Measurements from ENCODE around the gene TAGLN3. TPM values are rescaled to one million over a fixed set of nuclear protein-coding genes. Genes with fewer than 3 reads are reported as not detected.

The TAGLN3 gene
- total and polyA plus RNA-seq, 7 donors = 0.21 to 0.66 TPM; not detected in 5

GRCh38 chr3:111978583-111979433 lies 19.9 kb upstream of the TAGLN3 start, which contains the start of gene ABHD10:
ABHD10 (plus strand) TSS chr3:111979026; CDS start chr3:111979062, 36 bp downstream.
- H3K4me3 ChIP-seq = peak within 1 kb of the TSS; percentile 89
- intact Hi-C loops (cut with DNase I) = no loop called here
- no peak for TF ChIP-seq CTCF (IDR thresholded peaks at IDR 0.05)
- DNase-seq (peak; percentile 98 to 99), ATAC-seq (peak; percentile 95 to 99 (median 98))
- H3K36me3 ChIP-seq (ENCODE audit: insufficient read depth in 1 of 2, low read depth in 1 of 2) = peaks cover 0 to 6% of the 10 kb centered on the region in 2 donors
- H3K4me1 ChIP-seq = peaks cover 10% of the 10 kb centered on the region
- no peaks in the 10 kb centered on the region for H3K9me3 ChIP-seq
- H3K27ac ChIP-seq = peak within 1 kb of the TSS; percentile 74
- 1% methylated on average over 61 of the region's 61 CpGs for WGBS, 3 donors
- no peaks in the 10 kb centered on the region for H3K27me3 ChIP-seq (ENCODE audit: insufficient read depth in 3 of 3, low read length in 2 of 3)

GRCh38 chr3:111979434-111980038 lies 19.2 kb upstream of the TAGLN3 start:
- ATAC-seq = peak in 1 of 4 donors; percentile 8
- 13 to 20% (median 14%) methylated on average over 5 of the region's 5 CpGs for WGBS, 3 donors
- peak overlapping the region; percentile 74 for H3K27ac ChIP-seq

GRCh38 chr3:111980716-111981456 lies 17.8 kb upstream of the TAGLN3 start:
- DNase-seq (no peak), ATAC-seq (no peak)
- no peaks in the 10 kb centered on the region for H3K9me3 ChIP-seq
- TF ChIP-seq CTCF (IDR thresholded peaks at IDR 0.05) = no peak
- no peak overlapping the region for H3K4me3 ChIP-seq
- peaks cover 10% of the 10 kb centered on the region for H3K4me1 ChIP-seq
- no peaks in the 10 kb centered on the region for H3K36me3 ChIP-seq (ENCODE audit: insufficient read depth in 1 of 2, low read depth in 1 of 2)
- WGBS, 3 donors = 91 to 94% (median 91%) methylated on average over 10 of the region's 10 CpGs
- intact Hi-C loops (cut with DNase I) = no loop called here
- H3K27me3 ChIP-seq (ENCODE audit: insufficient read depth in 3 of 3, low read length in 2 of 3) = no peaks in the 10 kb centered on the region
- H3K27ac ChIP-seq = no peak overlapping the region

More at GRCh38 chr3:111979434-111980038, 19.2 kb upstream of the TAGLN3 start:
- Histone ChIP-seq H3K4me1 (peaks cover 10% of the 10 kb centered on the region), H3K27me3 (ENCODE audit: insufficient read depth in 3 of 3, low read length in 2 of 3) (no peaks in the 10 kb centered on the region), H3K9me3 (no peaks in the 10 kb centered on the region), H3K4me3 (peak overlapping the region; percentile 89), H3K36me3 (ENCODE audit: insufficient read depth in 1 of 2, low read depth in 1 of 2) (peaks cover 0 to 2% of the 10 kb centered on the region in 2 donors)
- no peak for DNase-seq
- TF ChIP-seq CTCF (IDR thresholded peaks at IDR 0.05) = no peak
- intact Hi-C loops (cut with DNase I) = no loop called here

GRCh38 chr3:111981457-111981763 lies 17.3 kb upstream of the TAGLN3 start:
- ATAC-seq (no peak), DNase-seq (no peak)
- Histone ChIP-seq H3K36me3 (ENCODE audit: insufficient read depth in 1 of 2, low read depth in 1 of 2) (peaks cover 0 to under 1% of the 10 kb centered on the region in 2 donors), H3K27me3 (ENCODE audit: insufficient read depth in 3 of 3, low read length in 2 of 3) (no peaks in the 10 kb centered on the region), H3K9me3 (no peaks in the 10 kb centered on the region), H3K4me1 (peaks cover 10% of the 10 kb centered on the region), H3K27ac (no peak overlapping the region), H3K4me3 (no peak overlapping the region)
- TF ChIP-seq CTCF (IDR thresholded peaks at IDR 0.05) = no peak
- 57 to 78% (median 60%) methylated on average over 3 of the region's 3 CpGs for WGBS, 3 donors
- intact Hi-C loops (cut with DNase I) = no loop called here
